Activated CD4-positive, alpha-beta T cell treated with anti-CD3 and anti-CD28 coated beads, Interleukin-2, amount 10 ng/mL, durations not matched to agents 7 days and 5 days (primary cell): ENCODE data around the gene ABHD17C. TPM values are rescaled to one million over a fixed set of nuclear protein-coding genes. Genes with fewer than 3 reads are reported as not detected.

ENCODE experiments used
- CTCF ChIA-PET: fragments of 350-600 bp; sonication (Branson Sonifier 250); formaldehyde crosslinking; loops from one replicate; lab custom pipeline; 2021; ENCODE audit warnings: antibody characterized with exemption; lab: Charles Lee
- POLR2A ChIA-PET: fragments of 350-600 bp; sonication (Branson Sonifier 250); formaldehyde crosslinking; loops from one replicate; lab custom pipeline; 2021; ENCODE audit warnings: antibody characterized with exemption; lab: Charles Lee
- DNase-seq: peaks from one replicate; pipeline ENCODE4 v3.0.0-alpha.2; 2020
- H3K27ac Mint-ChIP-seq: one replicate; pipeline ENCODE4 v1.8.0; 2021; ENCODE audit warnings: mild to moderate bottlenecking, moderate library complexity, mixed read lengths
- H3K27me3 Mint-ChIP-seq: one replicate; pipeline ENCODE4 v1.8.0; 2021; ENCODE audit warnings: mixed read lengths
- H3K36me3 Mint-ChIP-seq: one replicate; pipeline ENCODE4 v1.8.0; 2021; ENCODE audit warnings: low read depth, mixed read lengths
- H3K4me1 Mint-ChIP-seq: one replicate; pipeline ENCODE4 v1.8.0; 2021; ENCODE audit warnings: mixed read lengths
- H3K4me3 Mint-ChIP-seq: one replicate; pipeline ENCODE4 v1.8.0; 2021; ENCODE audit warnings: mild to moderate bottlenecking, moderate library complexity, mixed read lengths
- H3K9me3 Mint-ChIP-seq: one replicate; pipeline ENCODE4 v1.8.0; 2021; ENCODE audit warnings: mixed read lengths
- total RNA-seq, 2 experiments: library from RNA; stranded (reverse); gene quantifications; one replicate each; pipeline ENCODE4 v1.2.3, GENCODE V29; 2021

The ABHD17C gene
- total RNA-seq, 2 experiments from 2014 or later: 4.0 to 5.6 TPM

DNA sequence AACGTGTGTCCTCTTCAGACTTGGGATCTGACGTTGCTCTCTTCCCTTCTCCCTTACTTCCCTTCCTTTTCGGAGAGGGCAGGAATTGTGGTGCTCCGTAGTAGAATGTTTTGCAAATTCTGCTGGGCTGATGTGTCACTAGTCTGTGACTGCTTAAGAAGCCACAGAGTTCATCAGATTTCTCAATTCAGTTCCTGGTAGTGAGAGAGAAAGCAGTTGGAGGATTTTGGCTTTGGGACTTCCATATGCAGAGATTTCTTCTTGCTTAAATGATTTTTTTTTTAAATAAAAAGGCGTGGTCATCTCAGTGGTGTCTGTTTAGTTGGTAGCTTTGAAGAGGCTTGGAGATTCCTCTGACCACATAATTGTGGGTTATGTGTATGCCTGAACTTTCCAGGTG lies 94.2 kb downstream of the ABHD17C start:
- Mint-ChIP-seq H3K27ac (no peak overlapping the region), H3K36me3 (no peaks in the 10 kb centered on the region), H3K4me3 (no peak overlapping the region), H3K4me1 (peaks cover 4% of the 10 kb centered on the region), H3K9me3 (no peaks in the 10 kb centered on the region), H3K27me3 (peaks cover 20% of the 10 kb centered on the region)
- DNase-seq: no peak
- POLR2A ChIA-PET: no interaction called here
- CTCF ChIA-PET: no interaction called here

GRCh38 chr15:80789796-80790195 lies 94.7 kb downstream of the ABHD17C start:
- peaks cover 23% of the 10 kb centered on the region for H3K27me3 Mint-ChIP-seq
- CTCF ChIA-PET: no interaction called here
- DNase-seq: no peak
- H3K36me3 Mint-ChIP-seq: no peaks in the 10 kb centered on the region
- no peak overlapping the region for H3K4me3 Mint-ChIP-seq
- POLR2A ChIA-PET: no interaction called here
- no peaks in the 10 kb centered on the region for H3K9me3 Mint-ChIP-seq
- H3K27ac Mint-ChIP-seq: no peak overlapping the region
- H3K4me1 Mint-ChIP-seq: peaks cover 4% of the 10 kb centered on the region

- ChIA-PET CTCF (no interaction called here), POLR2A (no interaction called here)
- Mint-ChIP-seq H3K4me3 (no peak overlapping the region), H3K27ac (no peak overlapping the region), H3K36me3 (no peaks in the 10 kb centered on the region), H3K4me1 (peaks cover 4% of the 10 kb centered on the region), H3K9me3 (no peaks in the 10 kb centered on the region), H3K27me3 (peaks cover 27% of the 10 kb centered on the region)
- no peak for DNase-seq
Measured at GRCh38 chr15:80790236-80790635, 95.1 kb downstream of the ABHD17C start.

DNA sequence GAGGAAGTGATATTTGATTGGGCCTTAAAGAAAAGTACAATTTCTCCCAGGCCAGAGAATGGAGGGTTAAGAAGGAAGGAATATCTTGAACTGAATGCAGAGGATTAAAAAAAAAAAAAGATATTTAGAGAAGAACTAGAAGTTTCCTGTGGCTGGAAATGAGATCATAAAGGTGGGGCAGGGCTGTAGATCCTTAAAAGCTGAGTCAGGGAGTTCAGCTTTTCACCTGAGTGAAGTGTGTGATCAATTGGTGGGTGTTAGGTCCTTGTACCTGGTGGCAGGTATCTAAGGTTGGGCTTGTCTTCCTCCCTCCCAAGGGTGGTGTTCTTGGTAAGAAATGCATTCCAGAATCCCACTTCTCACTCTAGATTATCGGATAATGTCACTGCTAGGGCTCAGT lies 95.9 kb downstream of the ABHD17C start:
- no peaks in the 10 kb centered on the region for H3K9me3 Mint-ChIP-seq
- CTCF ChIA-PET: no interaction called here
- POLR2A ChIA-PET: no interaction called here
- H3K27ac Mint-ChIP-seq: no peak overlapping the region
- no peaks in the 10 kb centered on the region for H3K36me3 Mint-ChIP-seq
- peaks cover 29% of the 10 kb centered on the region for H3K27me3 Mint-ChIP-seq
- H3K4me1 Mint-ChIP-seq: peaks cover 4% of the 10 kb centered on the region
- H3K4me3 Mint-ChIP-seq: no peak overlapping the region
- no peak for DNase-seq

DNA sequence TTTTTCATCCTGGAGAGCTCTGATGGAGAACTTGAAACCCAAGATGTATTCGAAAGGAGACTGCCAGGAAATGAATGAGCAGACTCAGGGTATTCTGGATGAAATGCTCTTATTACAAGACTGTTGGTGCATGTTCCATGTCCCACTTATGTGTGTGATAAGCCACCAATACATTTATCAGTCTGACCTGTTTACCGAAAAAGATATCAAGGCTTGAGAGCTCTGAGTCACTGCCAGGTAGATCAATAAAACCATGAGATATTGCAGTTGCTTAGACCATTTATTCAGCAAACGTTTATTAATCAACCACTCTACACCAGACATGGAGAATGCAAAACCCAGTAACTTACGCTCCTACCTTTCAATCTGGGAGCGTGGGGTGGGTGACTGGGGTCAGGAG lies 101.3 kb downstream of the ABHD17C start:
- Mint-ChIP-seq H3K27me3 (peaks cover 26% of the 10 kb centered on the region), H3K4me1 (no peaks in the 10 kb centered on the region), H3K36me3 (no peaks in the 10 kb centered on the region), H3K27ac (no peak overlapping the region), H3K4me3 (no peak overlapping the region), H3K9me3 (no peaks in the 10 kb centered on the region)
- POLR2A ChIA-PET: no interaction called here
- CTCF ChIA-PET: interaction anchor here (0.5 kb wide), 1 partner anchor 159 kb away, joined by 3 read pairs; no protein-coding TSS in a partner anchor
- no peak for DNase-seq

GRCh38 chr15:80798911-80799310 lies 103.8 kb downstream of the ABHD17C start:
- ChIA-PET POLR2A (no interaction called here), CTCF (no interaction called here)
- no peak for DNase-seq
- Mint-ChIP-seq H3K36me3 (peaks cover 2% of the 10 kb centered on the region), H3K4me3 (no peak overlapping the region), H3K4me1 (peaks cover 8% of the 10 kb centered on the region), H3K27ac (no peak overlapping the region), H3K9me3 (peaks cover 4% of the 10 kb centered on the region), H3K27me3 (peaks cover 19% of the 10 kb centered on the region)

- H3K36me3 Mint-ChIP-seq: peaks cover 3% of the 10 kb centered on the region
- peaks cover 20% of the 10 kb centered on the region for H3K4me1 Mint-ChIP-seq
- POLR2A ChIA-PET: no interaction called here
- H3K27me3 Mint-ChIP-seq: peaks cover 10% of the 10 kb centered on the region
- no peak overlapping the region for H3K4me3 Mint-ChIP-seq
- DNase-seq: no peak
- no peak overlapping the region for H3K27ac Mint-ChIP-seq
- CTCF ChIA-PET: interaction anchor here (0.6 to 1.3 kb wide), 2 partner anchors 24 to 685 kb away, joined by 3 read pairs; no protein-coding TSS in a partner anchor
- H3K9me3 Mint-ChIP-seq: peaks cover 8% of the 10 kb centered on the region
Measured at GRCh38 chr15:80800067-80800466, 105.0 kb downstream of the ABHD17C start.

DNA sequence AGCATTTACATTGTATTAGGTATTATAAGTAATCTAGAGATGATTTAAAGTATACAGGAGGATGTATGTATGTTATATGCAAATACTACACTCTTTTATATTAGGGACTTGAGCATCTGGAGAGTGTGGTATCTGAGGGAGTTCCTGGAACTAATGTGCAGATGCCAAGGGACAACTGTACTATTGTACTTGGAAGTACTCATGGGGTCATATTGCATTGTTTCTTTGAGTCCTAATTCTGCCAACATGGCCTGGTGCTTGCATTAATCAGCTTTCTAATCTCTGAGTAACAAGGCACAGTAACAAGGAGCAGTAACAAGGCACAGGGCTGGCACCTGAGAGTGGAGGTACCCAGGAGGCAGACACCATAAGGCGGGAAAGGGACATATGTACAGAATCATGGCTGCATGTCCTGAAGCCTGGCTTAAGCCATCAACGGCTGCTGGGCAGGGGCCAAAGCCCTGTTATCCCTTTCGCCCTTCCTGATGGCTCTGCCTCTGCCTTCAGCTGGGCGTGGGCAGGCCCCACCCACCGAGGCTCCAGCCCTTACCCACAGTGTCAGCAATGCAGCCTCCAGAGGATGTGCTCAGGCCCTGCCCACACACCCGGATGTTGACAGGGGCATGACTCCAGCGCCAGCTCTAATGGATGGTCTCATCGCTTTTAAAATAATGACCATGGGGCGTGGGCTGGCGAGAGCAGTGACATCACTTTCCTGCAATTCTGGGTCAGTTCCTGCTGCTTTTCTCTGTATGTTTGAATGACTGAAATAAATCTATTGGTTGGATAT lies 107.0 kb downstream of the ABHD17C start:
- H3K9me3 Mint-ChIP-seq: peaks cover 8% of the 10 kb centered on the region
- H3K27ac Mint-ChIP-seq: no peak overlapping the region
- H3K4me1 Mint-ChIP-seq: peaks cover 28% of the 10 kb centered on the region
- ChIA-PET POLR2A (no interaction called here), CTCF (interaction anchor here (0.6 kb wide), 1 partner anchor 11 kb away, joined by 4 read pairs; no protein-coding TSS in a partner anchor)
- no peak for DNase-seq
- no peak overlapping the region for H3K4me3 Mint-ChIP-seq
- peaks cover 3% of the 10 kb centered on the region for H3K36me3 Mint-ChIP-seq
- H3K27me3 Mint-ChIP-seq: peaks cover 2% of the 10 kb centered on the region

- peaks cover 2% of the 10 kb centered on the region for H3K27me3 Mint-ChIP-seq
- ChIA-PET POLR2A (interaction anchor here (0.5 kb wide), 1 partner anchor 183 kb away, joined by 3 read pairs; no protein-coding TSS in a partner anchor), CTCF (interaction anchor here (1.2 to 1.4 kb wide), 2 partner anchors 9 to 10 kb away, joined by 3 to 4 read pairs; no protein-coding TSS in a partner anchor)
- H3K36me3 Mint-ChIP-seq: peaks cover 3% of the 10 kb centered on the region
- no peak overlapping the region for H3K27ac Mint-ChIP-seq
- DNase-seq: peak; percentile 39
- H3K9me3 Mint-ChIP-seq: peaks cover 8% of the 10 kb centered on the region
- H3K4me1 Mint-ChIP-seq: peaks cover 32% of the 10 kb centered on the region
- no peak overlapping the region for H3K4me3 Mint-ChIP-seq
Measured at GRCh38 chr15:80803580-80804525, 108.7 kb downstream of the ABHD17C start.

DNA sequence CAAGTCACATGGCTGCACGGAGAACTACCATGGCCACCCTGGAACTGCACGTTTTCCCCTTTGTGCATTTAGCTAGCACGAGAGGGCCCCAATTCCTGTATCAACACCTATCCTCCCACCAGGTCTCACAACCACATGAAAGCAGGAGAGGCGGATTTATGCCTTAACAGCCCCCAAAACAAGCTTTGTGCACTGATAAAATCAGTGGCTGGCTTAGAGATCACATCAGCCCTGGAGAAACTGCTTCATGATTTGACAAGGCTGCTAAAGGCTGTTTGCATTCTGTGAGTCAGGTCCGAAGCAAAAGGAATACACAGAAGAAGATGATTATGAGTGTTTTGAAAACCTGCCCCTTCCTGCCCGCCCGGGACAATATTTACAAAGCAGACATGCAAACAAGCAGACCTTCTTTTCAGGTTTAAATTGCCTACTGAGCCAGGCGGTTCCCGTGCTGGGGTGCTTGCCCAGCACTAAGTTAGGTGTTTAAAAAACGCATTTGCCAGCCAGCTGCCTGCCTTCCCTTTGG lies 109.9 kb downstream of the ABHD17C start:
- peaks cover 3% of the 10 kb centered on the region for H3K36me3 Mint-ChIP-seq
- CTCF ChIA-PET: no interaction called here
- peaks cover 2% of the 10 kb centered on the region for H3K27me3 Mint-ChIP-seq
- peak overlapping the region; percentile 70 for H3K27ac Mint-ChIP-seq
- DNase-seq: peak; percentile 13
- peaks cover 32% of the 10 kb centered on the region for H3K4me1 Mint-ChIP-seq
- POLR2A ChIA-PET: no interaction called here
- H3K9me3 Mint-ChIP-seq: peaks cover 8% of the 10 kb centered on the region
- H3K4me3 Mint-ChIP-seq: no peak overlapping the region
